ENCODE data around the gene FOXP2.
"Not testable (repeated sequence)": the region's sequence is repeated elsewhere in the genome, so short reads cannot be mapped to it uniquely, and the experiment has no call there.

FOXP2 gene

DNA sequence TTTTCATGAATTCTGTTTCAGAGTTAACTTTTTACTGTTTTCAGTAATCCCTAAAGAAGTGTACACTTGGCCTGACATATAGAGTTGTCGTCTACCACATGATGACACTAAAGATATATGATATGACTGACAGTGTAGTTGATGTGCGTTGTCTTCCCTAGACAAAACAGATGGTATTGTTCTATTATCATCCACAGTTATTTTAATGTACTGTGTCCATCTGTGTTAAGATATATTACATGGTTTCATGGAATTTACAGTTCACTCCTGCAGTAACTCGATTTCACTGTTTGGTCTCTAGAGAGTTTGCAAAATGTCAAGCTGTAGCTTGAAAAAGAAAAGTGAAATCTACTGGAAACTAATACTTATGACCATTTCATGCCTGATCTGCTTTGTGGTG is 18.1 kb downstream of the FOXP2 start:
- no peak overlapping the region for H3K4me3 ChIP-seq (ENCODE audit: low read length)
- TF ChIP-seq, protein P1, sequence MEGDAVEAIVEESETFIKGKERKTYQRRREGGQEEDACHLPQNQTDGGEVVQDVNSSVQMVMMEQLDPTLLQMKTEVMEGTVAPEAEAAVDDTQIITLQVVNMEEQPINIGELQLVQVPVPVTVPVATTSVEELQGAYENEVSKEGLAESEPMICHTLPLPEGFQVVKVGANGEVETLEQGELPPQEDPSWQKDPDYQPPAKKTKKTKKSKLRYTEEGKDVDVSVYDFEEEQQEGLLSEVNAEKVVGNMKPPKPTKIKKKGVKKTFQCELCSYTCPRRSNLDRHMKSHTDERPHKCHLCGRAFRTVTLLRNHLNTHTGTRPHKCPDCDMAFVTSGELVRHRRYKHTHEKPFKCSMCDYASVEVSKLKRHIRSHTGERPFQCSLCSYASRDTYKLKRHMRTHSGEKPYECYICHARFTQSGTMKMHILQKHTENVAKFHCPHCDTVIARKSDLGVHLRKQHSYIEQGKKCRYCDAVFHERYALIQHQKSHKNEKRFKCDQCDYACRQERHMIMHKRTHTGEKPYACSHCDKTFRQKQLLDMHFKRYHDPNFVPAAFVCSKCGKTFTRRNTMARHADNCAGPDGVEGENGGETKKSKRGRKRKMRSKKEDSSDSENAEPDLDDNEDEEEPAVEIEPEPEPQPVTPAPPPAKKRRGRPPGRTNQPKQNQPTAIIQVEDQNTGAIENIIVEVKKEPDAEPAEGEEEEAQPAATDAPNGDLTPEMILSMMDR (IDR thresholded peaks at IDR 0.05; ENCODE audit: insufficient read depth, low read depth, low read length, missing control alignments), result no peak
- DNase-seq (ENCODE audit: low read depth), result no peak

DNA sequence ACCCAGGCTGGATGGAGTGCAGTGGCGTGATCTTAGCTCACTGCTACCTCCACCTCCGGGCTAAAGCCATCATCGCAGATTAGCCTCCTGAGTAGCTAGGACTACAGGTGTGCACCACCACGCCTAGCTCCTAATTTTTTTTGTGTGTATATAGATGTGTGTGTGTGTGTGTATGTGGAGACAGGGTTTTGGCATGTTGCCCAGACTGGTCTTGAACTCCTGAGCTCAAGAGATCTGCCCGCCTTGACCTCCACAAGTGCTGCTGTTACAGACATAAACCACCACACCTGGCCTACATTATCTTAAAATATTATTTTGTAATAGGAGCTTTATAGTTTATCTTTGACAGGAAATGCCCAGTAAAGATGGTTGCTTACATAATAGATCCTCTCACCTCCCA is 25.0 kb downstream of the FOXP2 start:
- no peak overlapping the region for H3K4me3 ChIP-seq (ENCODE audit: low read length)
- TF ChIP-seq, protein P1 (IDR thresholded peaks at IDR 0.05; ENCODE audit: insufficient read depth, low read depth, low read length, missing control alignments), result no peak
- no peak for DNase-seq (ENCODE audit: low read depth)

DNA sequence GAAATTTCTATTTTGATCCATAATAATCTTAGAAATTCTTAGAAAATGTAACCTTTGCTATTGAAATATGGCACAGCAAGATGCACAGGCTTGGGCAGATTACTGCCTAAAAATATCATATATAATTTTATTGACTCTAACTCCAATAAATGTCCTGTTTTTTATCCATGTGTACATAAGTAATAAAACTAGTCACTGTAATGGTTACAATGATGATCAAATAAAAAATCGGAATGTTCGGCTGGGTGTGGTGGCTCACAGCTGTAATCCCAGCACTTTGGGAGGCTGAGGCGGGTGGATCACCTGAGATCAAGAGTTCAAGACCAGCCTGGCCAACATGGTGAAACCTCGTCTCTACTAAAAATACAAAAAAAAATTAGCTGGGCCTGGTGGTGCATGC is 26.3 kb downstream of the FOXP2 start:
- H3K4me3 ChIP-seq (ENCODE audit: low read length); DNase-seq (ENCODE audit: low read depth): not testable (repeated sequence)

DNA sequence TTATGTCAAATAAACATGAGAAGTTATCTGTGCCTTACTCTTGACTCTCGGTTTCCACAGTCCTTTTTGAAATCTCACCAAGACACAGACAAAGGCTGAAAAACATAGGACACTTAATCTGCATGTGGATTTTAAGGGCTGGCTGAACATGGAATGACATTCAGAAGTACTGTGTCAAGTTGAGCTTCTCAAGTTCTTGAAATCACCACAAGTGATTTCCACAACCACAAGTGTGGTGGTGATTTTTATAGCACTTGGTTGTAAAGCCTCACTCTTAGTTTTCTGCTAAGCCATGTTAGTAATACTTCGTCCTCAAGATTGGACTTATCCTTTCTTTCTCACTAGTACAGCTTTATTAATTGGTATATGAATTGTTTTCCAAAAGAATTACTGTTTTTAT is 29.6 kb downstream of the FOXP2 start:
- DNase-seq (ENCODE audit: low read depth), result no peak
- TF ChIP-seq, protein P1 (IDR thresholded peaks at IDR 0.05; ENCODE audit: insufficient read depth, low read depth, low read length, missing control alignments), result no peak
- H3K4me3 ChIP-seq (ENCODE audit: low read length), result no peak overlapping the region

DNA sequence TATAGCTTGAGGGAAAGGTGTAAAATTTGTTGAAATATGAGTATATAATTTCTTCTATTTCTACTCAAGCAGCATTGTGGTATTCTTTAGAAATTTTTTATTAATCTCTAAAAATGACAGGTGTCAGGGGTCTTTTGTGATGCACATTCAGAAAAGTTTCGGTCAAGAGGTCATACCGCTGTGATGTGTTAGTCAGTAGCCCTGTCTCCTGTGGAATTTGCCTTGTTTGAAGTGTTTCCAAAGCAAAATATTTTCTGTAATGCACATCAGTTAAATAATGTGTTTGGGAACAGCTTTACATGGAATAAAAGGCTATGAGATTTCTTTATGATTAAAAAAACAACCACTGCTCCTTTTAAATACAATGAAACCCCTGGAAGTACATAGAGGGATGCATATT is 35.8 kb downstream of the FOXP2 start:
- no peak overlapping the region for H3K4me3 ChIP-seq (ENCODE audit: low read length)
- no peak for DNase-seq (ENCODE audit: low read depth)
- TF ChIP-seq, protein P1 (IDR thresholded peaks at IDR 0.05; ENCODE audit: insufficient read depth, low read depth, low read length, missing control alignments), result no peak

DNA sequence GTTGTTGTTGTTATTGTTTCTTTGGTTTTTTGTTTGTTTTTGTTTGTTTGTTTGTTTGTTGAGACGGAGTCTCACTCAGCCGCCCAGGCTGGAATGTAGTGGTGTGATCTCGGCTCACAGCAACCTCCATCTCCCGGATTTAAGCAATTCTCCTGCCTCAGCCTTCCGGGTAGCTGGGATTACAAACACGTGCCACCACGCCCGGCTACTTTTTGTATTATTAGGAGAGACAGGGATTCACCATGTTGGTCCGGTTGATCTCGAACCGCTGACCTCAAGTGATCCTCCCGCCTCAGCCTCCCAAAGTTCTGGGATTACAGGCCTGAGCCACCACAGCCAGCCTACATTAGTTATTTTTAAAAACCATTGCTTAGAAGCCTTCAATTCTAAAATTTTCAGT is 45.0 kb downstream of the FOXP2 start:
- DNase-seq (ENCODE audit: low read depth), result no peak
- TF ChIP-seq, protein P1 (IDR thresholded peaks at IDR 0.05; ENCODE audit: insufficient read depth, low read depth, low read length, missing control alignments), result no peak
- no peak overlapping the region for H3K4me3 ChIP-seq (ENCODE audit: low read length)

DNA sequence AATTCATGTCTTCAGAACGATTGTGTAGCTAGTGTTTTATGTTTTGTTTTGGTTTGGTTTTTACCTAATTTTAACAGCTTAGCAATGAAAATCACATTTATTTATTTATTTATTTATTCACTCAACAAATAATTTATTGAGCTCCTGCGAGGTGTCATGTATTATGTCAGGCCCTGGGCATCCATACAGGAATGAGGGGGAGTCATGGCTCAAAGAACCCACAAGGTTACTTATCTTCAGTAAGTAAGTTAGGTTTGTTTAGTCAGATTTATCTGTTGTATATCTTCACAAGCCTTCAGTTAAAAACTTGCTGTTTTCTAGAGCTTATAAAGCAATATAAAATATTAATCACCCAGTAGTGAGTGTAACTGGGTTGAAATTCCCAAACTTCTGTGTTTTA is 45.4 kb downstream of the FOXP2 start:
- TF ChIP-seq, protein P1 (IDR thresholded peaks at IDR 0.05; ENCODE audit: insufficient read depth, low read depth, low read length, missing control alignments), result no peak
- H3K4me3 ChIP-seq (ENCODE audit: low read length), result no peak overlapping the region
- no peak for DNase-seq (ENCODE audit: low read depth)

DNA sequence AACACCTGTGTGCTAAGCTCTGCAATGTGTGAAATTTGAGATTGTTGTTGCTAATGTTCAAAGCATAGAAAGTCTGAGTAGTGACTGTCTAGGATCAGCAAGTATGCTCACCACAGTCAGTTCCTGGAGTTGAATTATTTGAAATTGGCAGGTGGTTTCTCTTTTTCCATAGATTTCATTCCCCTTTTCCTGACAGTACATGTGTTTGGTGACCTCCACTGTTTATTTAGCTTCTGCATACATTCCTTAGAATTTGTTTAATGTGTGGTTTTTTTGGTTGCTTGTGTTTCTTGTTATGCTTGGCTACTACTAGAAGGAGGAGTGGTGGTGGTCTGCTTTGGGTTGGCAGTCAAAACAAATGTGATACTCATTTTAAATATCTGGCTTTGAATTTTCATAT is 52.3 kb downstream of the FOXP2 start:
- DNase-seq (ENCODE audit: low read depth), result no peak
- TF ChIP-seq, protein P1 (IDR thresholded peaks at IDR 0.05; ENCODE audit: insufficient read depth, low read depth, low read length, missing control alignments), result no peak
- no peak overlapping the region for H3K4me3 ChIP-seq (ENCODE audit: low read length)
